H1 (cell line): Measurements from ENCODE around the gene EIF3B. TPM values are rescaled to one million over a fixed set of nuclear protein-coding genes. Genes with fewer than 3 reads are reported as not detected.

Source experiments
- CTCF ChIA-PET: fragments of 300-600 bp; sonication (Branson Sonifier 250); formaldehyde crosslinking; loops from one replicate; lab custom pipeline; 2021; ENCODE audit not compliant: partially characterized antibody; lab: Charles Lee
- POLR2A ChIA-PET: fragments of 300-600 bp; sonication (Branson Sonifier 250); formaldehyde crosslinking; loops from one replicate; lab custom pipeline; 2021; ENCODE audit warnings: inconsistent platforms; ENCODE audit not compliant: partially characterized antibody; lab: Charles Lee
- DNase-seq, 2 experiments: peaks; one replicate each; pipeline versions ENCODE4 v3.0.0 to v3.0.0-alpha.2; 2010 to 2022; ENCODE audit warnings: low spot score in 2 of 2, low read depth in 1 of 2, mixed read lengths in 1 of 2
- FAIRE-seq: peaks from 2 replicates; lab custom pipeline; 2011; peaks lifted over from hg19 to GRCh38; lab: Jason Lieb, UNC
- H2AFZ ChIP-seq: 2 replicates; pipeline ENCODE4 v1.8.1; 2012; ENCODE audit warnings: low read length, inconsistent platforms
- H2AK5ac ChIP-seq: 2 replicates; pipeline ENCODE4 v1.6.1; 2013; ENCODE audit warnings: low read depth, low read length
- H2BK120ac ChIP-seq: replicated peaks from 2 replicates; pipeline ENCODE3; 2013; ENCODE audit warnings: low read depth, low read length, inconsistent platforms
- H2BK12ac ChIP-seq: 2 replicates; pipeline ENCODE4 v1.6.1; 2013; ENCODE audit warnings: low read depth, low read length
- H2BK15ac ChIP-seq: 2 replicates; pipeline ENCODE4 v1.6.1; 2013; ENCODE audit warnings: low read length
- H2BK20ac ChIP-seq: 2 replicates; pipeline ENCODE4 v1.6.1; 2013; ENCODE audit warnings: low read length
- H2BK5ac ChIP-seq: 2 replicates; pipeline ENCODE4 v1.6.1; 2013; ENCODE audit warnings: low read depth, low read length
- H3K14ac ChIP-seq: 2 replicates; pipeline ENCODE4 v1.6.1; 2013; ENCODE audit warnings: inconsistent platforms; ENCODE audit not compliant: insufficient read length
- H3K18ac ChIP-seq: 2 replicates; pipeline ENCODE4 v1.6.1; 2013; ENCODE audit warnings: low read length; ENCODE audit errors: extremely low read depth
- H3K23ac ChIP-seq: 2 replicates; pipeline ENCODE4 v1.6.1; 2013; ENCODE audit warnings: inconsistent platforms; ENCODE audit not compliant: insufficient read length
- H3K23me2 ChIP-seq: 2 replicates; pipeline ENCODE4 v1.6.1; 2013; ENCODE audit warnings: low read depth, low read length
- H3K27ac ChIP-seq: 2 replicates; pipeline ENCODE4 v1.6.1; 2011; ENCODE audit warnings: low read depth, low read length, inconsistent platforms
- H3K27me3 ChIP-seq, 4 experiments: replicated peaks in 1 of 4; 1 replicate in 1 of 4; 2 replicates in 3 of 4; pipeline versions ENCODE4 v1.6.1 to v1.8.1; 2011 to 2013; ENCODE audit warnings: low read length in 3 of 4, mild to moderate bottlenecking in 3 of 4, inconsistent platforms in 2 of 4, mixed read lengths in 2 of 4, moderate library complexity in 1 of 4; ENCODE audit not compliant: control insufficient read depth in 3 of 4, insufficient read depth in 3 of 4; ENCODE audit errors: extremely low read depth in 1 of 4
- H3K36me3 ChIP-seq, 4 experiments: 2 replicates each; pipeline versions ENCODE4 v1.6.1 to v1.8.1; 2011 to 2013; ENCODE audit warnings: mild to moderate bottlenecking in 4 of 4, low read length in 3 of 4, moderate library complexity in 2 of 4, control low read depth in 1 of 4, inconsistent platforms in 1 of 4; ENCODE audit not compliant: insufficient read depth in 4 of 4, control insufficient read depth in 2 of 4
- H3K4ac ChIP-seq: replicated peaks from 2 replicates; pipeline ENCODE3; 2013; ENCODE audit warnings: low read length, low read depth, mixed read lengths, inconsistent platforms; ENCODE audit not compliant: insufficient read length
- H3K4me1 ChIP-seq, 4 experiments: replicated peaks in 1 of 4; 1 replicate in 1 of 4; 2 replicates in 3 of 4; pipeline versions ENCODE4 v1.6.1 to v1.8.1; 2011 to 2013; ENCODE audit warnings: low read length in 3 of 4, inconsistent platforms in 2 of 4, mixed read lengths in 1 of 4; ENCODE audit not compliant: insufficient read depth in 4 of 4, control insufficient read depth in 3 of 4
- H3K4me2 ChIP-seq, 2 experiments: 2 replicates each; pipeline versions ENCODE4 v1.6.1 to v1.8.1; 2011 to 2013; ENCODE audit warnings: low read depth in 2 of 2, low read length in 2 of 2, control low read depth in 1 of 2, inconsistent platforms in 1 of 2, mild to moderate bottlenecking in 1 of 2; ENCODE audit not compliant: insufficient read depth in 1 of 2
- H3K4me3 ChIP-seq, 4 experiments: fragments of 200-600, 300-600 bp in 1 of 4; sonication (generic), shearing (Covaris generic), sonication (Bioruptor Twin) in 1 of 4; 2 replicates each; pipeline versions ENCODE4 v1.5.1 to v1.8.1; 2011 to 2016; ENCODE audit warnings: low read length in 4 of 4, low read depth in 3 of 4, control low read depth in 2 of 4, inconsistent platforms in 2 of 4, mild to moderate bottlenecking in 2 of 4, mixed read lengths in 1 of 4, moderate library complexity in 1 of 4; ENCODE audit not compliant: insufficient read depth in 2 of 4; ENCODE audit errors: extremely low read depth in 1 of 4
- H3K56ac ChIP-seq: replicated peaks from 2 replicates; pipeline ENCODE3; 2013; ENCODE audit warnings: low read depth, mild to moderate bottlenecking, mixed read lengths, low read length, inconsistent platforms; ENCODE audit not compliant: insufficient read length
- H3K79me1 ChIP-seq: 2 replicates; pipeline ENCODE4 v1.6.1; 2013; ENCODE audit warnings: low read depth, low read length, control low read depth
- H3K79me2 ChIP-seq, 2 experiments: 2 replicates each; pipeline versions ENCODE4 v1.6.1 to v1.8.1; 2012 to 2013; ENCODE audit warnings: low read length in 2 of 2, mild to moderate bottlenecking in 2 of 2, inconsistent platforms in 1 of 2; ENCODE audit not compliant: insufficient read depth in 2 of 2, control insufficient read depth in 1 of 2
- H3K9ac ChIP-seq, 4 experiments: replicated peaks in 1 of 4; 1 replicate in 1 of 4; 2 replicates in 3 of 4; pipeline versions ENCODE4 v1.6.1 to v1.8.1; 2011 to 2013; ENCODE audit warnings: low read depth in 3 of 4, low read length in 3 of 4, control low read depth in 2 of 4, mild to moderate bottlenecking in 2 of 4, moderate library complexity in 2 of 4, inconsistent platforms in 1 of 4; ENCODE audit errors: extremely low read depth in 1 of 4
- H3K9me3 ChIP-seq, 2 experiments: 2 replicates each; pipeline versions ENCODE4 v1.6.1 to v1.8.1; 2012 to 2013; ENCODE audit warnings: mild to moderate bottlenecking in 2 of 2, moderate library complexity in 2 of 2, control low read depth in 1 of 2, inconsistent platforms in 1 of 2, low read depth in 1 of 2, low read length in 1 of 2, mixed read lengths in 1 of 2; ENCODE audit not compliant: insufficient read depth in 2 of 2
- H4K20me1 ChIP-seq, 2 experiments: replicated peaks in 1 of 2; 2 replicates each; pipeline versions ENCODE3 to v1.8.1; 2011 to 2013; ENCODE audit warnings: inconsistent platforms in 2 of 2, low read length in 2 of 2, mild to moderate bottlenecking in 1 of 2; ENCODE audit not compliant: insufficient read depth in 2 of 2, control insufficient read depth in 1 of 2
- H4K5ac ChIP-seq: 2 replicates; pipeline ENCODE4 v1.6.1; 2013; ENCODE audit warnings: low read length, low read depth, mixed read lengths, inconsistent platforms; ENCODE audit not compliant: insufficient read length
- H4K8ac ChIP-seq: 2 replicates; pipeline ENCODE4 v1.8.0; 2013; ENCODE audit warnings: mild to moderate bottlenecking, moderate library complexity, low read length, inconsistent platforms; ENCODE audit not compliant: insufficient read depth; ENCODE audit errors: extremely low read depth
- H4K91ac ChIP-seq: replicated peaks from 2 replicates; pipeline ENCODE3; 2013; ENCODE audit warnings: low read length, mixed read lengths, inconsistent platforms; ENCODE audit not compliant: insufficient read length
- CBX8 ChIP-seq: fragments of 300-800, 300-1000 bp; sonication (generic); IDR thresholded peaks from 2 replicates; pipeline ENCODE4 v1.7.1; 2016; ENCODE audit warnings: low read depth, low read length, borderline replicate concordance
- CEBPB ChIP-seq: IDR thresholded peaks from 2 replicates; pipeline ENCODE4 v1.6.1; 2012; ENCODE audit warnings: low read depth, low read length
- POLR2AphosphoS5 ChIP-seq: IDR thresholded peaks from 2 replicates; pipeline ENCODE4 v1.6.1; 2011; ENCODE audit warnings: low read depth, low read length
- RAD21 ChIP-seq, 2 experiments: IDR thresholded peaks in 1 of 2; conservative IDR thresholded peaks in 1 of 2; 2 replicates each; pipeline ENCODE4 v1.6.1; 2011; ENCODE audit warnings: low read depth in 2 of 2, low read length in 2 of 2, improper control_type of control experiment in 1 of 2, inconsistent platforms in 1 of 2, mild to moderate bottlenecking in 1 of 2, moderate library complexity in 1 of 2
- SP2 ChIP-seq: IDR thresholded peaks from 2 replicates; pipeline ENCODE4 v1.6.1; 2012; ENCODE audit warnings: mild to moderate bottlenecking, low read length, inconsistent platforms
- TCF12 ChIP-seq: IDR thresholded peaks from 2 replicates; pipeline ENCODE4 v1.6.1; 2011; ENCODE audit warnings: low read depth, mild to moderate bottlenecking, low read length
- WGBS, 2 experiments: shearing (Covaris generic) in 1 of 2; methylation state at CpG; one replicate each; pipeline versions ENCODE4 v1.1.6 to v1.1.7; 2013 to 2015; ENCODE audit warnings: low lambda C conversion rate in 2 of 2, mixed read lengths in 2 of 2, inconsistent platforms in 1 of 2, low coverage in 1 of 2, missing lambda C conversion rate in 1 of 2; ENCODE audit not compliant: insufficient replicate concordance in 2 of 2, insufficient coverage in 1 of 2, insufficient read length in 1 of 2; ENCODE audit errors: extremely low coverage in 1 of 2, missing lambda C conversion rate in 1 of 2; 5-methylcytosine and 5-hydroxymethylcytosine counted together
- polyA plus RNA-seq, 7 experiments: library from polyadenylated mRNA; depleted of rRNA in 3 of 7; stranded (reverse) in 5 of 7; unstranded in 2 of 7; fragments of >200 nt in 5 of 7; fragments of 200-250 nt in 2 of 7; gene quantifications; 1 replicate in 5 of 7; 2 replicates in 1 of 7; 4 replicates in 1 of 7; pipeline versions ENCODE4 v1.2.1 to v1.2.3, GENCODE V29; 2011 to 2013; ENCODE audit warnings: missing spikeins in 2 of 7, mixed read lengths in 2 of 7
- total RNA-seq: library from RNA; stranded (reverse); fragmentation: NEBNext Ultra II Directional; extraction: Animal tissue kit (Norgen Biotek cat#: 25700); gene quantifications from 2 replicates; pipeline ENCODE4 v1.2.1, GENCODE V29; 2021
- TF ChIP-seq, protein P1 (sequence below), 3 experiments: IDR thresholded peaks; 1 replicate in 2 of 3; 2 replicates in 1 of 3; pipeline versions ENCODE4 v1.5.1 to v1.6.1; 2011; ENCODE audit warnings: low read length in 3 of 3, mild to moderate bottlenecking in 3 of 3, inconsistent platforms in 2 of 3, low read depth in 1 of 3, moderate library complexity in 1 of 3; ENCODE audit not compliant: insufficient read depth in 1 of 3; ENCODE audit errors: control extremely low read depth in 1 of 3
- TF ChIP-seq, protein P2 (sequence below): IDR thresholded peaks from 2 replicates; pipeline ENCODE4 v1.6.1; 2011; ENCODE audit warnings: low read depth, mild to moderate bottlenecking, low read length; ENCODE audit not compliant: insufficient read depth

Gene EIF3B
- total and polyA plus RNA-seq, 2 of the 8 experiments (the other 6 are each of a cell fraction or from before 2014, with no cell fraction given): 167 to 316 TPM

DNA sequence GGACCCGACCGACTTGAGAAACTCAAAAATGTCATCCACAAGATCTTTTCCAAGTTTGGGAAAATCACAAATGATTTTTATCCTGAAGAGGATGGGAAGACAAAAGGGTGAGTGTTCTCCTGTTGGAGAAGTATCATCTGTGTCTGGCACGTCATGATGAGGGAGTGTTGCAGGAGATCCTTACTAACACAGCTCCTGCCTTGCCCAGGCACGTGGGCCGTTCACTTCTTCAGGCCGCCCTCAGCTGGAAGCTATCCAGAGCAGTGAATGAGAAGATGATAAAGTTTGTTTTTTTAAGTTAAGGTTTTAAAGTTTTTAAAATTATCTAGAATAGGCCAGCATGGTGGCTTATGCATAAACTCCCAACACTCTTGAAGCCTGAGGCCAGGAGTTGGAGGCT is 6.2 kb downstream of the EIF3B start:
- Histone ChIP-seq H2BK20ac (no peak overlapping the region), H2BK120ac (no peak overlapping the region), H3K9me3 (no peaks in the 10 kb centered on the region), H2AK5ac (no peak overlapping the region), H3K27ac (no peak overlapping the region), H4K91ac (no peak overlapping the region), H3K4me3 (no peak overlapping the region), H3K79me2 (peaks cover 45 to 63% of the 10 kb centered on the region in 2 experiments), H3K4ac (no peak overlapping the region), H3K18ac (no peak overlapping the region), H4K5ac (no peak overlapping the region), H2BK5ac (no peak overlapping the region), H3K4me2 (no peak overlapping the region), H3K79me1 (peaks cover 10% of the 10 kb centered on the region), H2AFZ (no peak overlapping the region), H3K4me1 (no peaks in the 10 kb centered on the region; a peak in 2 of 7 replicates), H3K56ac (no peak overlapping the region), H2BK12ac (no peak overlapping the region), H3K9ac (no peak overlapping the region), H3K23me2 (no peaks in the 10 kb centered on the region), H2BK15ac (no peak overlapping the region), H4K20me1 (peaks cover 25 to 35% of the 10 kb centered on the region in 2 experiments), H4K8ac (no peak overlapping the region), H3K14ac (no peak overlapping the region), H3K36me3 (peaks cover 35 to 63% (median 48%) of the 10 kb centered on the region in 4 experiments), H3K27me3 (no peaks in the 10 kb centered on the region), H3K23ac (no peak overlapping the region)
- ChIA-PET CTCF (interaction anchor here (0.9 to 2.1 kb wide), 3 partner anchors 8 to 115 kb away, joined by 4 to 5 read pairs (median 4); no protein-coding TSS in a partner anchor), POLR2A (interaction anchor here (1.2 to 7.6 kb wide), 6 partner anchors 8 to 65 kb away, joined by 3 to 38 read pairs (median 12); no protein-coding TSS in a partner anchor)
- DNase-seq (no peak), FAIRE-seq (no peak)
- 92% methylated on average over 6 of the region's 6 CpGs; no CpG with 5 or more reads in 1 of the 2 experiments for whole genome bisulfite sequencing, 2 experiments
- no peak for TF ChIP-seq POLR2AphosphoS5
- TF ChIP-seq CEBPB: no peak
- TF ChIP-seq, protein P1, sequence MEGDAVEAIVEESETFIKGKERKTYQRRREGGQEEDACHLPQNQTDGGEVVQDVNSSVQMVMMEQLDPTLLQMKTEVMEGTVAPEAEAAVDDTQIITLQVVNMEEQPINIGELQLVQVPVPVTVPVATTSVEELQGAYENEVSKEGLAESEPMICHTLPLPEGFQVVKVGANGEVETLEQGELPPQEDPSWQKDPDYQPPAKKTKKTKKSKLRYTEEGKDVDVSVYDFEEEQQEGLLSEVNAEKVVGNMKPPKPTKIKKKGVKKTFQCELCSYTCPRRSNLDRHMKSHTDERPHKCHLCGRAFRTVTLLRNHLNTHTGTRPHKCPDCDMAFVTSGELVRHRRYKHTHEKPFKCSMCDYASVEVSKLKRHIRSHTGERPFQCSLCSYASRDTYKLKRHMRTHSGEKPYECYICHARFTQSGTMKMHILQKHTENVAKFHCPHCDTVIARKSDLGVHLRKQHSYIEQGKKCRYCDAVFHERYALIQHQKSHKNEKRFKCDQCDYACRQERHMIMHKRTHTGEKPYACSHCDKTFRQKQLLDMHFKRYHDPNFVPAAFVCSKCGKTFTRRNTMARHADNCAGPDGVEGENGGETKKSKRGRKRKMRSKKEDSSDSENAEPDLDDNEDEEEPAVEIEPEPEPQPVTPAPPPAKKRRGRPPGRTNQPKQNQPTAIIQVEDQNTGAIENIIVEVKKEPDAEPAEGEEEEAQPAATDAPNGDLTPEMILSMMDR (IDR thresholded peaks at IDR 0.05; ENCODE audit: control extremely low read depth in 1 of 3, insufficient read depth in 1 of 3, low read depth in 1 of 3, low read length in 3 of 3): no peak
- TF ChIP-seq, protein P2, sequence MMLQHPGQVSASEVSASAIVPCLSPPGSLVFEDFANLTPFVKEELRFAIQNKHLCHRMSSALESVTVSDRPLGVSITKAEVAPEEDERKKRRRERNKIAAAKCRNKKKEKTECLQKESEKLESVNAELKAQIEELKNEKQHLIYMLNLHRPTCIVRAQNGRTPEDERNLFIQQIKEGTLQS: no peak
- TF ChIP-seq SP2: no peak
- TF ChIP-seq CBX8: no peak
- TF ChIP-seq TCF12: no peak
- TF ChIP-seq RAD21 (IDR thresholded peaks at IDR 0.05 in 1 of 2, conservative IDR thresholded peaks at IDR 0.05 in 1 of 2; ENCODE audit: low read depth in 2 of 2, low read length in 2 of 2): no peak
